Breast epithelium (tissue), 4 donors: ENCODE measurements around the gene SOX18. TPM values are rescaled to one million over a fixed set of nuclear protein-coding genes. Genes with fewer than 3 reads are reported as not detected.

ENCODE experiments used
- DNase-seq, 2 donors: peaks; one replicate each; pipeline ENCODE4 v3.0.0-alpha.2; 2019; ENCODE audit warnings: low spot score in 2 of 2
- H3K27ac ChIP-seq, 2 donors: fragments of 200-600 bp; sonication (generic) in 1 of 2; one replicate each; pipeline ENCODE4 v1.5.1; 2016 to 2019; ENCODE audit warnings: mild to moderate bottlenecking in 1 of 2
- H3K27me3 ChIP-seq, 2 donors: fragments of 200-600 bp; sonication (generic) in 1 of 2; one replicate each; pipeline versions ENCODE4 v1.5.1 to v1.6.0; 2017 to 2019; ENCODE audit warnings: control low read depth in 1 of 2, mild to moderate bottlenecking in 1 of 2
- H3K36me3 ChIP-seq: fragments of 200-600 bp; one replicate; pipeline ENCODE4 v1.5.1; 2019
- H3K4me1 ChIP-seq, 2 donors: fragments of 200-600 bp; sonication (generic); one replicate each; pipeline ENCODE4 v1.5.1; 2016 to 2019; ENCODE audit warnings: control low read depth in 1 of 2
- H3K4me3 ChIP-seq, 3 donors: fragments of 200-600 bp; sonication (generic); 1 replicate in 2 of 3; 2 replicates in 1 of 3; pipeline ENCODE4 v1.5.1; 2016 to 2019; ENCODE audit warnings: mild to moderate bottlenecking in 3 of 3, moderate library complexity in 2 of 3
- H3K9me3 ChIP-seq, 2 donors: fragments of 200-600 bp; sonication (generic) in 1 of 2; one replicate each; pipeline ENCODE4 v1.5.1; 2016 to 2019; ENCODE audit warnings: control low read depth in 1 of 2
- POLR2A ChIP-seq: fragments of 450-650 bp; IDR thresholded peaks from one replicate; pipeline ENCODE4 v1.6.1; 2016; ENCODE audit warnings: antibody characterized with exemption, mild to moderate bottlenecking, moderate library complexity
- POLR2AphosphoS5 ChIP-seq, 3 donors: sonication (generic); formaldehyde crosslinking; IDR thresholded peaks; one replicate each; pipeline ENCODE4 v1.6.1; 2017; ENCODE audit warnings: antibody characterized with exemption in 3 of 3
- intact Hi-C: fragments of 100-400 bp; cut with DNase I; formaldehyde crosslinking; loops from one replicate; pipeline ENCODE4 v1.15.1; 2023; ENCODE audit warnings: low total_unique reads
- total RNA-seq, 3 donors: library from RNA; depleted of rRNA; stranded (reverse); fragments of >200 nt; gene quantifications; one replicate each; pipeline ENCODE4 v1.1.0, GENCODE V29; 2016
- TF ChIP-seq, protein P1 (sequence below), 3 donors: fragments of 450-650 bp; IDR thresholded peaks; one replicate each; pipeline ENCODE4 v1.5.1; 2016 to 2017; ENCODE audit warnings: antibody characterized with exemption in 3 of 3, mild to moderate bottlenecking in 3 of 3, moderate library complexity in 3 of 3

SOX18 gene
- total RNA-seq, 3 donors from 2014 or later, result 1.8 to 8.8 (median 3.2) TPM

DNA sequence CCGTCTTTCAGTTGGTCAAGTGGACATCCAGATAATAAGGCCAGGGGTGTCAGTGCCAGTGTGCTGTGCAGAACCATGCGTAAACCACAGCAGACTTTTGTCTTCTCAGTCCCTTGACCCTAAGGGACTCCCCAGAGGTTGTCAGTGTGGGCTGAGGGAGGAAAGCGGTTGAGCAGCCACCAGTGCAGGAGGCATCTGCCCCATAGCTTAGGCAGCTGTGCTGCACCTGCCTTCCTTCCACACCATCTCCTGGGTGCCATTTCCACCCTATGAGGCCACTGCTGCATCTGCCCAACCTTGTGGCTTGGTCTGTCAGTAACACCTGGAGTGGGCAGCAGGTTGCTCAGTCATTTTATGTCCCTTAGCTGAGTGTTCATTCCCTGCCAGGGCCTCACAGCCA is 42.5 kb downstream of the SOX18 start:
- intact Hi-C loops, result no loop called here
- Histone ChIP-seq H3K27ac (no peak overlapping the region), H3K27me3 (no peaks in the 10 kb centered on the region), H3K4me1 (no peaks in the 10 kb centered on the region), H3K4me3 (no peak overlapping the region), H3K9me3 (no peaks in the 10 kb centered on the region), H3K36me3 (peaks cover 4% of the 10 kb centered on the region)
- no peak for DNase-seq
- TF ChIP-seq POLR2A (no peak), POLR2AphosphoS5 (IDR thresholded peaks at IDR 0.05) (no peak)
- TF ChIP-seq, protein P1, sequence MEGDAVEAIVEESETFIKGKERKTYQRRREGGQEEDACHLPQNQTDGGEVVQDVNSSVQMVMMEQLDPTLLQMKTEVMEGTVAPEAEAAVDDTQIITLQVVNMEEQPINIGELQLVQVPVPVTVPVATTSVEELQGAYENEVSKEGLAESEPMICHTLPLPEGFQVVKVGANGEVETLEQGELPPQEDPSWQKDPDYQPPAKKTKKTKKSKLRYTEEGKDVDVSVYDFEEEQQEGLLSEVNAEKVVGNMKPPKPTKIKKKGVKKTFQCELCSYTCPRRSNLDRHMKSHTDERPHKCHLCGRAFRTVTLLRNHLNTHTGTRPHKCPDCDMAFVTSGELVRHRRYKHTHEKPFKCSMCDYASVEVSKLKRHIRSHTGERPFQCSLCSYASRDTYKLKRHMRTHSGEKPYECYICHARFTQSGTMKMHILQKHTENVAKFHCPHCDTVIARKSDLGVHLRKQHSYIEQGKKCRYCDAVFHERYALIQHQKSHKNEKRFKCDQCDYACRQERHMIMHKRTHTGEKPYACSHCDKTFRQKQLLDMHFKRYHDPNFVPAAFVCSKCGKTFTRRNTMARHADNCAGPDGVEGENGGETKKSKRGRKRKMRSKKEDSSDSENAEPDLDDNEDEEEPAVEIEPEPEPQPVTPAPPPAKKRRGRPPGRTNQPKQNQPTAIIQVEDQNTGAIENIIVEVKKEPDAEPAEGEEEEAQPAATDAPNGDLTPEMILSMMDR (IDR thresholded peaks at IDR 0.05), result no peak

DNA sequence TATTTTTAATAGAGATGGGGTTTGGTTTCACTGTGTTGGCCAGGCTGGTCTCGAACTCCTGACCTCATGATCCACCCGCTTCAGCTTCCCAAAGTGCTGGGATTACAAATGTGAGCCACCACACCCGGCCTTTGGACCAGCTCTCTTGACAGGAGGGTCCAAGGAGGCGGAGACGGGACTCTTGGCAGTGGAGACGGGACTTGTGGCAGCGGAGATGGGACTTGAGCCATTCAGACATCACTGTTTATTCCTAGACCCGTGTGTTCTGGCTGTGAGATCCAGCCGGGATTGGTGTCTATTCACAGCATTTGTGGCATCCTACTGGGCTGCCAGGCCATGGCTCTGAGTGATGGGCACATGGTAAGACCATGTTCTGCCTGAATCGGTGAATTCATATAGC is 42.9 kb downstream of the SOX18 start:
- Histone ChIP-seq H3K4me3 (no peak overlapping the region), H3K27me3 (no peaks in the 10 kb centered on the region), H3K4me1 (no peaks in the 10 kb centered on the region), H3K27ac (no peak overlapping the region), H3K9me3 (no peaks in the 10 kb centered on the region), H3K36me3 (peaks cover 4% of the 10 kb centered on the region)
- intact Hi-C loops, result no loop called here
- TF ChIP-seq, protein P1 (IDR thresholded peaks at IDR 0.05), result no peak
- no peak for TF ChIP-seq POLR2AphosphoS5 (IDR thresholded peaks at IDR 0.05)
- no peak for TF ChIP-seq POLR2A
- DNase-seq, result no peak

DNA sequence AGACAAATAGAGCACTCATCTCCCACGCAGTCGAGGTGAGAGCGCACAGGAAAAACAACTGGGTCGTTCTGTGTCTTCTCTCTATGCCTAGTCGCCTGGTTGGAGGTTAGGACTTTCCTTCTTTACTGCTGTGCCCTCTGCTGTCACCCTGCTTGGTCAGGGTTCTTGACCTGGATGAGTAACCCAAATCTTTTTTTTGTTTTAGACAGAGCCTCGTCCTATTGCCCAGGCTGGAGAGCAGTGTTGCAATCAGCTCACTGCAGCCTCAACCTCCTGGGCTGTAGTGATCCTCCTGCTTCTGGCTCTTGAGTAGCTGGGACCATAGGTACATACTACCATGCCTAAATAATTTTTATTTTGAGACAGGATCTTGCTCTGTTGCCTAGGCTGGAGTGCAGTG is 44.0 kb downstream of the SOX18 start:
- H3K4me1 ChIP-seq, result no peaks in the 10 kb centered on the region
- intact Hi-C loops, result no loop called here
- no peak overlapping the region for H3K4me3 ChIP-seq
- no peaks in the 10 kb centered on the region for H3K9me3 ChIP-seq
- no peaks in the 10 kb centered on the region for H3K27me3 ChIP-seq
- no peak for DNase-seq
- no peak overlapping the region for H3K27ac ChIP-seq
- TF ChIP-seq, protein P1 (IDR thresholded peaks at IDR 0.05), result no peak
- TF ChIP-seq POLR2AphosphoS5 (IDR thresholded peaks at IDR 0.05) (no peak), POLR2A (no peak)
- H3K36me3 ChIP-seq, result no peaks in the 10 kb centered on the region

DNA sequence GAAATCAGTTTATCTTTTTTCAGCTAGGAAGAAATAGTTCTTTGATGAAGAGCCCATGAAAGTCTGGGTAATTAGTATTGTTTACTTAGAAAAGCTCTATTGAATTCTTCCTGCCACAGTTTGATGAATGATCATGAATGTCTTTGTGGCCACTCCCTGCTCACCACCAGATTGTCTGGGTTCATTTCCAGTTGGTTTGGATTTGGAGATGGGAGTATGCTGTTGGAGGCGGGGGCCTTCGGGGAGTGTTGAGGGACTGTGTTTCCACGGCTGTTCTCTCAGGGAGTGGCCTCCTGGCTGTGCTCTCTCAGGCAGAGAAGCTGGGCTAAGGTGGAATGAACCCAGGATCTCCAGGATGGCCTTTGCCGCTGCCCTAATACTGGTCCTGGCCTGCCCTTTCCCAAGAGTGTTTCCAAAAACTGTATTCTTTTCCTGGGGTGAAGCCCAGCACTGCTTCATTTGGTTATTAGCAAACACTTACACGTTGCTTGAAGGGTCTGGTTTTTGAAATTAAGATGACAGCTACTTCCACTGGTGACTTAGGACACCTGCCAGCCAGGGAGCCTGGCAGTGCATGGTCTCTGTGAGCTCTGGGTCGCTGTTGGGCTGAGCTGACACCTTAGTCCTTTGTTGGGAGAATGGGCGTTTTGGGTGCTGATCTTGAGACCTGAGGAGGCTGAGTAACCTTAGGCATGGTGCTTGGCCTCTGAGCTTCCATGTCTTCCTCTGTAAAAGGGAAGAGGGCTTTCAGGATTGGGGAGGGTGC is 45.3 kb downstream of the SOX18 start:
- Histone ChIP-seq H3K9me3 (no peaks in the 10 kb centered on the region), H3K4me3 (no peak overlapping the region), H3K27ac (no peak overlapping the region), H3K36me3 (peaks cover 5% of the 10 kb centered on the region), H3K27me3 (no peaks in the 10 kb centered on the region), H3K4me1 (no peaks in the 10 kb centered on the region)
- no peak for DNase-seq
- TF ChIP-seq POLR2AphosphoS5 (IDR thresholded peaks at IDR 0.05), result no peak
- TF ChIP-seq, protein P1 (IDR thresholded peaks at IDR 0.05), result no peak
- TF ChIP-seq POLR2A, result no peak
- intact Hi-C loops, result no loop called here

DNA sequence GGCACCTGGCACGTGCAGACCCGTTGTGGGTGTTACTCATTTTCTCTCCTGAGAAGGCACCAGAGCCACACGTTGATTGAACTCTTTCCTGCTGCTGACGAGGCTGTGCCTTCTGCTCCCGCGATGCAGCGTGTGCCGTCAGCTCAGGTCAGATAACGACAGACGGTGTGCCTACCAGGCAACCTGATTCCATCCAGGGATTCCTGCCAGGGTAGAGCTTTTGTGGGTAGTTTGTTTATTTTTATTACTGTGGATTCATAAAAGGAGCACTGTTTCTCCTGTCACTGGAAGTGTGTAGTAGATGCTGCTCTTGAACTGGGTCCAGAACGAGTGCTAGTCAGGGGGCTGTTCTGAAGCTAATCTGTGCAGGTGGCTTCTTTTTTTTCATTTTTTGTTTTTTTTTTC is 47.8 kb downstream of the SOX18 start:
- Histone ChIP-seq H3K4me1 (no peaks in the 10 kb centered on the region), H3K9me3 (no peaks in the 10 kb centered on the region), H3K4me3 (no peak overlapping the region), H3K27me3 (no peaks in the 10 kb centered on the region), H3K27ac (no peak overlapping the region), H3K36me3 (peaks cover 5% of the 10 kb centered on the region)
- intact Hi-C loops, result no loop called here
- TF ChIP-seq POLR2AphosphoS5 (IDR thresholded peaks at IDR 0.05) (no peak), POLR2A (no peak)
- TF ChIP-seq, protein P1 (IDR thresholded peaks at IDR 0.05), result no peak
- no peak for DNase-seq
